Measurements from ENCODE around the gene CBFB.

- TF ChIP-seq FOXM1 (IDR thresholded peaks at IDR 0.05; ENCODE audit: borderline replicate concordance) (no peak), SP1 (IDR thresholded peaks at IDR 0.05) (no peak), ZNF384 (IDR thresholded peaks at IDR 0.05) (no peak), ELF4 (IDR thresholded peaks at IDR 0.05) (no peak), FOXA1 (IDR thresholded peaks at IDR 0.05) (no peak)
Observed at GRCh38 chr16:67087291-67087690, 58.3 kb downstream of the CBFB start.
